RWPE2 (cell line): ENCODE data around the gene GRIN3B.
A peak's percentile ranks its signal among the peaks of the same experiment; 100 is the strongest.

Experiments
- ATAC-seq: fragments of 200-7000 bp; cut with Tn5 transposase; 3 replicates; pipeline ENCODE4 v1.9.1; 2021; ENCODE audit warnings: low read depth
- DNase-seq: peaks from one replicate; pipeline ENCODE4 v3.0.0-alpha.2; 2020; ENCODE audit warnings: low spot score
- H3K27ac ChIP-seq: fragments of 450-650 bp; 2 replicates; pipeline ENCODE4 v1.5.1; 2017; ENCODE audit warnings: mild to moderate bottlenecking; ENCODE audit not compliant: poor library complexity, severe bottlenecking
- H3K27me3 ChIP-seq: fragments of 250-450 bp; sonication (Bioruptor Pico); 2 replicates; pipeline ENCODE4 v1.5.1; 2021; ENCODE audit warnings: mild to moderate bottlenecking, moderate library complexity; ENCODE audit not compliant: insufficient read depth, poor library complexity, severe bottlenecking
- H3K36me3 ChIP-seq: fragments of 250-450 bp; sonication (Bioruptor Pico); 2 replicates; pipeline ENCODE4 v1.5.1; 2020; ENCODE audit warnings: low read depth, mild to moderate bottlenecking, moderate library complexity
- H3K4me1 ChIP-seq: fragments of 250-450 bp; sonication (Bioruptor Pico); 2 replicates; pipeline ENCODE4 v1.5.1; 2021; ENCODE audit warnings: mild to moderate bottlenecking, moderate library complexity; ENCODE audit not compliant: insufficient read depth, poor library complexity, severe bottlenecking
- H3K4me3 ChIP-seq: fragments of 250-450 bp; sonication (Bioruptor Pico); 2 replicates; pipeline ENCODE4 v1.5.1; 2021; ENCODE audit warnings: mild to moderate bottlenecking, moderate library complexity; ENCODE audit not compliant: severe bottlenecking
- H3K9me3 ChIP-seq: fragments of 250-450 bp; sonication (Bioruptor Pico); 2 replicates; pipeline ENCODE4 v1.5.1; 2021; ENCODE audit warnings: mild to moderate bottlenecking, moderate library complexity; ENCODE audit not compliant: severe bottlenecking
- CTCF ChIP-seq: fragments of 450-650 bp; IDR thresholded peaks from one replicate; pipeline ENCODE4 v1.5.1; 2017; ENCODE audit warnings: mild to moderate bottlenecking, moderate library complexity; ENCODE audit not compliant: poor library complexity, severe bottlenecking

The GRIN3B gene

GRCh38 chr19:962683-963400 lies 37.4 kb upstream of the GRIN3B start:
- Histone ChIP-seq H3K9me3 (no peaks in the 10 kb centered on the region), H3K36me3 (peaks cover 17% of the 10 kb centered on the region), H3K4me3 (no peak overlapping the region), H3K27ac (no peak overlapping the region), H3K4me1 (peaks cover 6% of the 10 kb centered on the region), H3K27me3 (no peaks in the 10 kb centered on the region)
- peak; percentile 45 for DNase-seq
- no peak for ATAC-seq
- no peak for TF ChIP-seq CTCF

DNA sequence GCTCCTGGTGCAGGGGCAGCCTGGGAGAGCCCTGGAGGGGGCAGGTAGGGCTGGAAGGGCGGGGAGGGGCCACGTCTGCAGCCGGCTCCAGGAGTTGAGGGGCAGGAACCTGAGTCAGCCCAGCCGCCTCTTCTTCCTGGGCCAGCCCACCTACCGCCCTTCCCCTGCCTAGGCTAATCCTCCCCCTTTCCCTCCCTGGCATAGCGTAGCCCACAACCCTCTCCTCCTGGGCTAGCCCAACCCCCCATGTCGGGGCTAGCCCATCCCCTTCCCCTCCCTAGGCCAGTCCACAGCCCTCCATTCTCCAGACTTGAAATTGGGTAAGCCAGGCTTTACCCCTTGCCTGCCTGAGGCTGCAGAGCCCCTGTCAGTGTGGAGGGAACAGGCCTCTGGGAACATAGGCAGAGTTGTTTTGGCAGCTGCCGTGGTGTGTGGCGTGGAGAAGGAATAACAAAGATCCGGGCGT lies 36.7 kb upstream of the GRIN3B start:
- peaks cover 17% of the 10 kb centered on the region for H3K36me3 ChIP-seq
- no peaks in the 10 kb centered on the region for H3K9me3 ChIP-seq
- H3K4me3 ChIP-seq: no peak overlapping the region
- DNase-seq (no peak), ATAC-seq (peak; percentile 20; the same call in 1 of the 3 replicates)
- TF ChIP-seq CTCF: no peak
- no peak overlapping the region for H3K27ac ChIP-seq
- H3K27me3 ChIP-seq: no peaks in the 10 kb centered on the region
- H3K4me1 ChIP-seq: peaks cover 6% of the 10 kb centered on the region

GRCh38 chr19:964116-964520 lies 36.1 kb upstream of the GRIN3B start:
- no peak for TF ChIP-seq CTCF
- no peak for ATAC-seq
- Histone ChIP-seq H3K9me3 (no peaks in the 10 kb centered on the region), H3K36me3 (peaks cover 21% of the 10 kb centered on the region), H3K27me3 (no peaks in the 10 kb centered on the region), H3K27ac (no peak overlapping the region), H3K4me3 (no peak overlapping the region), H3K4me1 (peaks cover 1% of the 10 kb centered on the region)
- DNase-seq: peak; percentile 46

GRCh38 chr19:964761-965694 lies 35.2 kb upstream of the GRIN3B start:
- ATAC-seq: no peak
- Histone ChIP-seq H3K27ac (no peak overlapping the region), H3K4me3 (no peak overlapping the region), H3K27me3 (no peaks in the 10 kb centered on the region), H3K9me3 (no peaks in the 10 kb centered on the region), H3K36me3 (peaks cover 28% of the 10 kb centered on the region), H3K4me1 (no peaks in the 10 kb centered on the region)
- no peak for DNase-seq
- TF ChIP-seq CTCF: no peak
